Stomach smooth muscle (tissue), 2 donors: Measurements from ENCODE around the gene CADPS2.
"Not testable (repeated sequence)": the region's sequence is repeated elsewhere in the genome, so short reads cannot be mapped to it uniquely, and the experiment has no call there.

Experiments
- H3K27ac ChIP-seq: one replicate; pipeline ENCODE4 v1.7.0; 2013; ENCODE audit warnings: mild to moderate bottlenecking, low read length, inconsistent platforms
- H3K27me3 ChIP-seq, 2 donors: one replicate each; pipeline ENCODE4 v1.7.0; 2013; ENCODE audit warnings: low read length in 2 of 2; ENCODE audit not compliant: insufficient read depth in 2 of 2, control insufficient read depth in 1 of 2
- H3K36me3 ChIP-seq, 2 donors: one replicate each; pipeline ENCODE4 v1.7.0; 2013; ENCODE audit warnings: low read length in 2 of 2; ENCODE audit not compliant: control insufficient read depth in 2 of 2, insufficient read depth in 2 of 2
- H3K4me1 ChIP-seq: one replicate; pipeline ENCODE4 v1.7.0; 2013; ENCODE audit warnings: low read length; ENCODE audit not compliant: control insufficient read depth, insufficient read depth
- H3K4me3 ChIP-seq, 2 donors: one replicate each; pipeline ENCODE4 v1.7.0; 2013; ENCODE audit warnings: low read length in 2 of 2
- H3K9ac ChIP-seq, 2 donors: one replicate each; pipeline ENCODE4 v1.7.0; 2013; ENCODE audit warnings: low read length in 2 of 2, mild to moderate bottlenecking in 1 of 2
- H3K9me3 ChIP-seq, 2 donors: one replicate each; pipeline ENCODE4 v1.7.0; 2013; ENCODE audit warnings: low read length in 2 of 2; ENCODE audit not compliant: control insufficient read depth in 2 of 2
- donor health status: healthy.
- donor health status: Pancreatic carcinoma.

CADPS2 gene

GRCh38 chr7:122850528-122850927, 35.7 kb downstream of the CADPS2 start:
- Histone ChIP-seq H3K4me1 (no peaks in the 10 kb centered on the region), H3K9ac (no peak overlapping the region), H3K9me3 (peaks cover 0 to 3% of the 10 kb centered on the region in 2 donors), H3K36me3 (no peaks in the 10 kb centered on the region), H3K4me3 (no peak overlapping the region), H3K27me3 (no peaks in the 10 kb centered on the region), H3K27ac (no peak overlapping the region)

- H3K27ac ChIP-seq: no peak overlapping the region
Observed at GRCh38 chr7:122849957-122850328, 36.3 kb downstream of the CADPS2 start.

DNA sequence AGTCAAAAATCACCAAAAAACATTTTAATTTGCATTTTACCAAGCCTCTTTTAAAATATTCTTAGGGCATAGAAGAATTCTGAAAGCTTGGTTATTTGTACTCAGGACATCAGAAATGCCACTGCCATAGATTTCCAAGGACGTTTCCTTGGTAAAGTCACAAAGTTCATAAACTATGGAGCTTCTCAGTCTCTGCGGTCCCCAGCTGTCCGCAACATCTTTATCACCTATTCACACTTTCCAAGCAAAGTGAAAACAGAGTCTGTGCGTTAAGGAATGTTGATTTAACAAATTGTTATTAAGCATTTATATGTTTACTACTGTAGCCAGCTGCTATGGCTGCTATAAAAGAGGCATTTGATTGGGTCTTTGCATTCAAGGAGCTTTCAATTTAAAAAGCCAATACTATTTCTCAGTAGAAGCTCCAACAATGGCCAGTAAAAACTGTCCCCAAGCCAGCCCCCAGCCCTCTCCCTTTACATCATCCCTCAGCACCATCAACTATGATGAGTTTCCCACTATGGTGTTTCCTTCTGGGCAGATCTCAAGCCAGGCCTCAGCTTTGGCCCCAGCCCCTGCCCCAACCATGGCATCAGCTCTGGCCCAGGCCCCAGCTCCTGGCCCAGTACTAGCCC, 36.8 kb downstream of the CADPS2 start:
- H3K4me1 ChIP-seq: no peaks in the 10 kb centered on the region
- H3K36me3 ChIP-seq: no peaks in the 10 kb centered on the region
- no peaks in the 10 kb centered on the region for H3K27me3 ChIP-seq
- no peak overlapping the region for H3K4me3 ChIP-seq
- peaks cover 0 to 3% of the 10 kb centered on the region in 2 donors for H3K9me3 ChIP-seq
- H3K9ac ChIP-seq: no peak overlapping the region
- no peak overlapping the region for H3K27ac ChIP-seq

More at GRCh38 chr7:122849957-122850328, 36.3 kb downstream of the CADPS2 start:
- Histone ChIP-seq H3K9me3 (peaks cover 0 to 3% of the 10 kb centered on the region in 2 donors), H3K27me3 (no peaks in the 10 kb centered on the region), H3K9ac (no peak overlapping the region), H3K4me1 (no peaks in the 10 kb centered on the region), H3K4me3 (no peak overlapping the region), H3K36me3 (no peaks in the 10 kb centered on the region)

DNA sequence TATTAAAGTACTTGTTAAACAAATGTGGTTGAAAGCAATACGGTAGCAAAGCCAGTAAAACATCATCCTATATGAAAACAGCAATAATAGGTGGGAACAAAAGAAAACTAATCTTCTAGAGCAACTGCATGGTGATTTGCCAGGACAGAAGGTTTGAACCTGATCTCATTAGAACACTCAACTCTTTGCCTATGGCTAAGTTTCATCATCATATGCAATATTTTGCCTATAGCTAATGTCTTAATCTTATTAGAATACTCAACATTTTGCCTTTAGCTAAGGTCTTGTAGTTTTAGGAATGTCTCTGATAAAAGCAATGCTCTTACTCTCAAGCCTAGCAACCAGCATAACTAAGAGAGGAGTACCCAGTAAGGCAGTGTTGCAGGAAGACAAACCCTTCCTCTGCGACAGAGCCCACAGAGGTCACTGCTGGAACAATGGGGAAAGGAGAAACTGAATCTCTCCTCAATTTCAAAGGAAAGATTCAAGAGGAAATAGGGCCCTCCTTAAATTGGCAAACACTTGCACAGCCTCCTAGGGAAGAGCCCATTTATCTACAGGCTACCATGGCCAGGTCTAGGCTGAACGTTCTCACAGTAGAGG, 38.3 kb downstream of the CADPS2 start:
- H3K36me3 ChIP-seq: no peaks in the 10 kb centered on the region
- no peaks in the 10 kb centered on the region for H3K4me1 ChIP-seq
- H3K9me3 ChIP-seq: peaks cover 0 to 3% of the 10 kb centered on the region in 2 donors
- H3K9ac ChIP-seq: no peak overlapping the region
- H3K4me3 ChIP-seq: no peak overlapping the region
- H3K27me3 ChIP-seq: no peaks in the 10 kb centered on the region
- no peak overlapping the region for H3K27ac ChIP-seq

GRCh38 chr7:122846591-122846990, 39.7 kb downstream of the CADPS2 start:
- H3K27ac ChIP-seq: no peak overlapping the region
- no peak overlapping the region for H3K4me3 ChIP-seq
- H3K9ac ChIP-seq: no peak overlapping the region

GRCh38 chr7:122845286-122845685, 41.0 kb downstream of the CADPS2 start:
- Histone ChIP-seq H3K27ac (no peak overlapping the region), H3K36me3 (no peaks in the 10 kb centered on the region), H3K4me3 (no peak overlapping the region), H3K27me3 (no peaks in the 10 kb centered on the region), H3K9ac (no peak overlapping the region), H3K9me3 (no peaks in the 10 kb centered on the region), H3K4me1 (no peaks in the 10 kb centered on the region)

More at GRCh38 chr7:122846591-122846990, 39.7 kb downstream of the CADPS2 start:
- no peaks in the 10 kb centered on the region for H3K36me3 ChIP-seq
- H3K9me3 ChIP-seq: peaks cover 0 to 3% of the 10 kb centered on the region in 2 donors
- no peaks in the 10 kb centered on the region for H3K4me1 ChIP-seq
- H3K27me3 ChIP-seq: no peaks in the 10 kb centered on the region

GRCh38 chr7:122844191-122844988, 41.9 kb downstream of the CADPS2 start:
- no peaks in the 10 kb centered on the region for H3K36me3 ChIP-seq
- no peaks in the 10 kb centered on the region for H3K4me1 ChIP-seq
- no peaks in the 10 kb centered on the region for H3K9me3 ChIP-seq
- no peak overlapping the region for H3K9ac ChIP-seq
- no peak overlapping the region for H3K27ac ChIP-seq
- no peaks in the 10 kb centered on the region for H3K27me3 ChIP-seq
- no peak overlapping the region for H3K4me3 ChIP-seq

DNA sequence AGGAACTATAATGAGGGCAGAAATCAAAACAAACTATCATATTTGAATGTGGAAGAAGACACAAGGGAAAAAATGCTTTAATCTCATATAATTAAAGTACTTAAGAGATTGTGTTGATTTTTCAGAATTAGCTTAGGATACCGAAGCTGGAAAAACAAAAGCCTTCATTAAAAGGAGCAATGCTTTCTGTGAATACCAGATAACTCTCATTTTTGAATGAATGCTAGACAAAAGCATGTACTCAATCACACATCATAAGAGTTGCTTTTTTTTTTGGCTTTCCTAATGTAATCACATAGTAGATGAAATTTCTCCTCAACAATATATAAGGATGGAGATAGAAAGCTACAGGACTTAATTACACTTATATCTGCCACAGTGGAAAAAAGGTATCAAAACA, 43.3 kb downstream of the CADPS2 start:
- H3K36me3 ChIP-seq: no peaks in the 10 kb centered on the region
- H3K4me1 ChIP-seq: no peaks in the 10 kb centered on the region
- H3K27me3 ChIP-seq: no peaks in the 10 kb centered on the region
- no peak overlapping the region for H3K9ac ChIP-seq
- H3K4me3 ChIP-seq: no peak overlapping the region
- H3K27ac ChIP-seq: no peak overlapping the region
- H3K9me3 ChIP-seq: no peaks in the 10 kb centered on the region

DNA sequence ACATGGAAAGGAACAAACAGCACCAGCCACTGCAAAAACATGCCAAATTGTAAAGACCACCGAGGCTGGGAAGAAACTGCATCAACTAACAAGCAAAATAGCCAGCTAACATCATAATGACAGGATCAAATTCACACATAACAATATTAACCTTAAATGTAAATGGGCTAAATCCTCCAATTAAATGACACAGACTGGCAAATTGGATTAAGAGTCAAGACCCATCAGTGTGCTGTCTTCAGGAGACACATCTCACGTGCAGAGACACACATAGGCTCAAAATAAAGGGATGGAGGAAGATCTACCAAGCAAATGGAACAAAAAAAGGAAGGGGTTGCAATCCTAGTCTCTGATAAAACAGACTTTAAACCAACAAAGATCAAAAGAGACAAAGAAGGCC, 50.0 kb downstream of the CADPS2 start:
- H3K4me3 ChIP-seq, H3K9me3 ChIP-seq, H3K27me3 ChIP-seq, H3K36me3 ChIP-seq, H3K9ac ChIP-seq, H3K27ac ChIP-seq, H3K4me1 ChIP-seq: not testable (repeated sequence)

DNA sequence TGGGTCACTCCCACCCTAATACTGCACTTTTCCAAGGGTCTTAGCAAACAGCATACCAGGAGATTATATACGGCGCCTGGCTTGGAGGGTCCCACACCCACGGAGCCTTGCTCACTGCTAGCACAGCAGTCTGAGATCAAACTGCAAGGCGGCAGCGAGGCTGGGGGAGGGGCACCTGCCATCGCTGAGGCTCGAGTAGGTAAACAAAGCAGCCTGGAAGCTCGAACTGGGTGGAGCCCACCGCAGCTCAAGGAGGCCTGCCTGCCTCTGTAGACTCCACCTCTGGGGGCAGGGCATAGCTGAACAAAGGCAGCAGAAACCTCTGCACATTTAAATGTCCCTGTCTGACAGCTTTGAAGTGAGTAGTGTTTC, 51.7 kb downstream of the CADPS2 start:
- not testable (repeated sequence) for H3K27ac ChIP-seq, H3K4me1 ChIP-seq, H3K4me3 ChIP-seq, H3K27me3 ChIP-seq, H3K36me3 ChIP-seq, H3K9me3 ChIP-seq, H3K9ac ChIP-seq
